Keratinocyte (primary cell): ENCODE data around the gene CCDC174.

Source experiments
- EZH2 ChIP-seq: IDR thresholded peaks from one replicate; pipeline ENCODE4 v1.6.1; 2012; ENCODE audit warnings: inconsistent platforms, mild to moderate bottlenecking, low read length, moderate library complexity
- TF ChIP-seq, protein P1 (sequence below), 3 experiments: IDR thresholded peaks in 1 of 3; conservative IDR thresholded peaks in 1 of 3; optimal IDR thresholded peaks in 1 of 3; 2 replicates in 2 of 3; 3 replicates in 1 of 3; pipeline versions ENCODE3 to v1.5.1; 2011; ENCODE audit warnings: low read length in 3 of 3, mild to moderate bottlenecking in 3 of 3, moderate library complexity in 2 of 3, control low read depth in 1 of 3, inconsistent platforms in 1 of 3; ENCODE audit not compliant: insufficient read depth in 2 of 3; ENCODE audit errors: extremely low read depth in 1 of 3

DNA sequence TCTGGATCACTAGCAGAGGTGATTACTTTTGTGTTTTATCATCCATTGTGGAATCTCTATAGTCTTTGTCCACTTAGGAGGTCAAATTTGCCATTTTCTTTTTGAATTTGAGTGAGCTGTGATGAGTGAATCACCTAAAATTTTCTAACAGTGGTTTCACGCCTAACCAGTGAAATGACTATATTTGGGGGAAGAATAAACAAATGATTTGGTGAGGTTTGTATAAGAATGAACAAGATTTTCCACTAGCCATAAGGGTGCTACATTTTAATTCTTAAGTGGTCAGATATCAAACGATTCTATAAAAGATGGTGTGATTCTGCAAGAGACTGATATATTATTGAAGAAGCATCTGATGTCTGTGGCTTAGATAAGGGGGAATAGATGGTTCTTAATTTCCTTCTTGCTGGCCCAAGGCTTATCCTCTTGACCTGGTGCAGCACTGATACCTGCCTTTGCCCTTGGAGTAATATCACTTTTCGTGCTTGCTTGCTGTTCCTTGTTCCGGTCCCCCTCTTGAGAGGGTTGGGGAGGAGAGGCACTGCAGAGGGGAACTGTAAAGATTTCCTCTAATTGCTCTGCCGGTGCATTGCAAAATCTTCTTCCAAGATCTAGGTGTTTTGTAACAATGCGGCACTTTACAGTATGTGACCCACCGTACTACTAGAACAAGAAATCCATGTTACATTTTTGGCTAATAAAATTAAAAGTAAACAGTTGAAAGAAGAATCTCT lies 37.9 kb downstream of the CCDC174 start:
- TF ChIP-seq, protein P1, sequence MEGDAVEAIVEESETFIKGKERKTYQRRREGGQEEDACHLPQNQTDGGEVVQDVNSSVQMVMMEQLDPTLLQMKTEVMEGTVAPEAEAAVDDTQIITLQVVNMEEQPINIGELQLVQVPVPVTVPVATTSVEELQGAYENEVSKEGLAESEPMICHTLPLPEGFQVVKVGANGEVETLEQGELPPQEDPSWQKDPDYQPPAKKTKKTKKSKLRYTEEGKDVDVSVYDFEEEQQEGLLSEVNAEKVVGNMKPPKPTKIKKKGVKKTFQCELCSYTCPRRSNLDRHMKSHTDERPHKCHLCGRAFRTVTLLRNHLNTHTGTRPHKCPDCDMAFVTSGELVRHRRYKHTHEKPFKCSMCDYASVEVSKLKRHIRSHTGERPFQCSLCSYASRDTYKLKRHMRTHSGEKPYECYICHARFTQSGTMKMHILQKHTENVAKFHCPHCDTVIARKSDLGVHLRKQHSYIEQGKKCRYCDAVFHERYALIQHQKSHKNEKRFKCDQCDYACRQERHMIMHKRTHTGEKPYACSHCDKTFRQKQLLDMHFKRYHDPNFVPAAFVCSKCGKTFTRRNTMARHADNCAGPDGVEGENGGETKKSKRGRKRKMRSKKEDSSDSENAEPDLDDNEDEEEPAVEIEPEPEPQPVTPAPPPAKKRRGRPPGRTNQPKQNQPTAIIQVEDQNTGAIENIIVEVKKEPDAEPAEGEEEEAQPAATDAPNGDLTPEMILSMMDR (optimal IDR thresholded peaks at IDR 0.05 in 1 of 3, IDR thresholded peaks at IDR 0.05 in 1 of 3, conservative IDR thresholded peaks at IDR 0.05 in 1 of 3; ENCODE audit: extremely low read depth in 1 of 3, insufficient read depth in 2 of 3, low read length in 3 of 3): no peak
- TF ChIP-seq EZH2: no peak
